Measurements from ENCODE around the gene RASGRP2. TPM values are rescaled to one million over a fixed set of nuclear protein-coding genes. Genes with fewer than 3 reads are reported as not detected.
A peak's percentile ranks its signal among the peaks of the same experiment; 100 is the strongest.

The RASGRP2 gene
- total RNA-seq, 1 experiment from 2014 or later = 26.9 TPM

DNA sequence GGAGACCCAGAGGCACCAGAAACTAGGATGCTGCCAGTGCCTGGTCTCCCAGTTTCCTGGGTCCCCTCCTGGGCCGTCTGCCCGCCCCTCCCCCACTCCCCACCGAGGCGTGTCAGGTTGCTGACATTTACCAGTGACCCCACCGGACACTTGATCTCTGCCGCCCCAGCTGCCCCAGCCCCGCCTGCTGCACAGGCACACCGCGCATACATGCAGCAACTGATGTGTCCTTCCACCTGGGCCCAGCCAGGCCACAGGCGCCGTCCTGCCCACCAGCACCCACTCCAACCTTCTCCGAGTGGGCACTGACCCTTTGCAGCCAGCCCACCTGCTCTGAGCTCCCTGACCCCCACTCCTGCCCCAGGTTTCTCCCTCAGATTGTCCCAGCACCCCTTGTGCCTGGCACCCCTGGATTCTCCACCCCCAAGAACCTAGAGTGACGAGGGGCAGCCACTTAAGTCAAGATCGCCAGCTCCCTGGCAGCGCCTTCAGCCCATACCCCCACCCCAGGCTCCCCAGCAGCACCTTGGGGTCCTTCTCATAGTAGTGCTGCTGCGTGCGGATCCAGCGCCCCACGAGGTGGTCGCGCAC lies 15.3 kb upstream of the RASGRP2 start:
- TF ChIP-seq, protein P1, sequence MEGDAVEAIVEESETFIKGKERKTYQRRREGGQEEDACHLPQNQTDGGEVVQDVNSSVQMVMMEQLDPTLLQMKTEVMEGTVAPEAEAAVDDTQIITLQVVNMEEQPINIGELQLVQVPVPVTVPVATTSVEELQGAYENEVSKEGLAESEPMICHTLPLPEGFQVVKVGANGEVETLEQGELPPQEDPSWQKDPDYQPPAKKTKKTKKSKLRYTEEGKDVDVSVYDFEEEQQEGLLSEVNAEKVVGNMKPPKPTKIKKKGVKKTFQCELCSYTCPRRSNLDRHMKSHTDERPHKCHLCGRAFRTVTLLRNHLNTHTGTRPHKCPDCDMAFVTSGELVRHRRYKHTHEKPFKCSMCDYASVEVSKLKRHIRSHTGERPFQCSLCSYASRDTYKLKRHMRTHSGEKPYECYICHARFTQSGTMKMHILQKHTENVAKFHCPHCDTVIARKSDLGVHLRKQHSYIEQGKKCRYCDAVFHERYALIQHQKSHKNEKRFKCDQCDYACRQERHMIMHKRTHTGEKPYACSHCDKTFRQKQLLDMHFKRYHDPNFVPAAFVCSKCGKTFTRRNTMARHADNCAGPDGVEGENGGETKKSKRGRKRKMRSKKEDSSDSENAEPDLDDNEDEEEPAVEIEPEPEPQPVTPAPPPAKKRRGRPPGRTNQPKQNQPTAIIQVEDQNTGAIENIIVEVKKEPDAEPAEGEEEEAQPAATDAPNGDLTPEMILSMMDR (conservative IDR thresholded peaks at IDR 0.05) = no peak

More for the DNA sequence above, 15.3 kb upstream of the RASGRP2 start:
- no peaks in the 10 kb centered on the region for H3K23me2 ChIP-seq (ENCODE audit: insufficient read length, low read depth, low read length, poor library complexity, severe bottlenecking)
- no peak overlapping the region for H3K4ac ChIP-seq (ENCODE audit: low read depth, low read length)
- H3K79me2 ChIP-seq (ENCODE audit: insufficient read depth, low read length) = no peaks in the 10 kb centered on the region
- H3K4me2 ChIP-seq (ENCODE audit: insufficient read depth, insufficient read length, low read length) = no peak overlapping the region
- H3K27ac Mint-ChIP-seq = peak overlapping the region; percentile 68 to 97 (median 96); a peak in 4 of 7 replicates
- H3K9me3 ChIP-seq (ENCODE audit: control insufficient read depth, low read depth, low read length) = no peaks in the 10 kb centered on the region
- no peak overlapping the region for H4K5ac ChIP-seq (ENCODE audit: insufficient read length, low read depth, low read length)
- H2BK20ac ChIP-seq (ENCODE audit: low read depth, low read length, poor library complexity, severe bottlenecking) = no peak overlapping the region
- no peaks in the 10 kb centered on the region for H3K79me1 ChIP-seq (ENCODE audit: insufficient read depth, low read depth, low read length, poor library complexity, severe bottlenecking)
- H4K20me1 ChIP-seq (ENCODE audit: control insufficient read depth, insufficient read depth, insufficient read length) = no peaks in the 10 kb centered on the region
- H2AK5ac ChIP-seq (ENCODE audit: insufficient read length, low read length) = no peak overlapping the region
- WGBS (ENCODE audit: extremely low coverage, insufficient read length, low lambda C conversion rate) = no CpG with 5 or more reads among the region's 21 CpGs
- no peak overlapping the region for H3K23ac ChIP-seq (ENCODE audit: insufficient read length, low read depth, low read length)
- H4K8ac ChIP-seq (replicated peaks; ENCODE audit: insufficient read length, low read depth, low read length) = no peak overlapping the region
- no peak overlapping the region for H2BK15ac ChIP-seq (ENCODE audit: low read depth, low read length)
- H2BK120ac ChIP-seq (ENCODE audit: low read depth, low read length, poor library complexity, severe bottlenecking) = no peak overlapping the region
- no peaks in the 10 kb centered on the region; a peak in 1 of 5 replicates for H3K9me3 Mint-ChIP-seq
- peak; percentile 29 for DNase-seq
- H3K4me3 Mint-ChIP-seq = peak overlapping the region in 1 of 2 experiments; percentile 64; a peak in 2 of 5 replicates
- no peak overlapping the region for H2BK12ac ChIP-seq (ENCODE audit: insufficient read length, low read depth, low read length)
- H3K56ac ChIP-seq (ENCODE audit: insufficient read length, low read depth, low read length) = no peak overlapping the region
- H3K27ac ChIP-seq (ENCODE audit: insufficient read length, low read depth, low read length) = no peak overlapping the region
- peaks cover 51 to 66% of the 10 kb centered on the region in 2 experiments for H3K4me1 Mint-ChIP-seq
- H2AFZ ChIP-seq (ENCODE audit: low read length) = no peak overlapping the region
- no peak overlapping the region for H3T11ph ChIP-seq (ENCODE audit: low read length)
- H3K14ac ChIP-seq (ENCODE audit: insufficient read depth, low read length) = no peak overlapping the region
- H3K18ac ChIP-seq (ENCODE audit: insufficient read length, low read depth, low read length) = no peak overlapping the region
- no peak overlapping the region for H2BK5ac ChIP-seq (ENCODE audit: insufficient read length, low read length)
- H4K91ac ChIP-seq (ENCODE audit: insufficient read length, low read depth, low read length) = no peak overlapping the region
- H3K36me3 Mint-ChIP-seq (ENCODE audit: insufficient read depth in 1 of 3, low read depth in 3 of 3) = peaks cover 2 to 22% (median 15%) of the 10 kb centered on the region in 3 experiments; a peak in 6 of 7 replicates
- H3K9ac ChIP-seq (ENCODE audit: extremely low read depth, insufficient read length, low read length) = no peak overlapping the region
- H3K27me3 ChIP-seq (ENCODE audit: insufficient read depth, low read length) = no peaks in the 10 kb centered on the region
- peaks cover 4% of the 10 kb centered on the region; the same call in 1 of the 2 replicates for H3K4me1 ChIP-seq (ENCODE audit: insufficient read depth, low read length)
- H3K27me3 Mint-ChIP-seq (ENCODE audit: low read depth) = no peaks in the 10 kb centered on the region; the same call in 1 of the 2 replicates
